ENCODE data around the gene RET. TPM values are rescaled to one million over a fixed set of nuclear protein-coding genes. Genes with fewer than 3 reads are reported as not detected.

RET gene
- total RNA-seq, 1 donor from 2014 or later: 1.1 TPM

GRCh38 chr10:43170491-43170890, 93.6 kb downstream of the RET start:
- no peak overlapping the region for H3K9ac ChIP-seq (ENCODE audit: low read length)
- no peak overlapping the region for H3K4me3 ChIP-seq (ENCODE audit: insufficient read depth, low read depth, low read length)
- H3K27ac ChIP-seq (ENCODE audit: low read depth, low read length): no peak overlapping the region
- TF ChIP-seq, protein P1, sequence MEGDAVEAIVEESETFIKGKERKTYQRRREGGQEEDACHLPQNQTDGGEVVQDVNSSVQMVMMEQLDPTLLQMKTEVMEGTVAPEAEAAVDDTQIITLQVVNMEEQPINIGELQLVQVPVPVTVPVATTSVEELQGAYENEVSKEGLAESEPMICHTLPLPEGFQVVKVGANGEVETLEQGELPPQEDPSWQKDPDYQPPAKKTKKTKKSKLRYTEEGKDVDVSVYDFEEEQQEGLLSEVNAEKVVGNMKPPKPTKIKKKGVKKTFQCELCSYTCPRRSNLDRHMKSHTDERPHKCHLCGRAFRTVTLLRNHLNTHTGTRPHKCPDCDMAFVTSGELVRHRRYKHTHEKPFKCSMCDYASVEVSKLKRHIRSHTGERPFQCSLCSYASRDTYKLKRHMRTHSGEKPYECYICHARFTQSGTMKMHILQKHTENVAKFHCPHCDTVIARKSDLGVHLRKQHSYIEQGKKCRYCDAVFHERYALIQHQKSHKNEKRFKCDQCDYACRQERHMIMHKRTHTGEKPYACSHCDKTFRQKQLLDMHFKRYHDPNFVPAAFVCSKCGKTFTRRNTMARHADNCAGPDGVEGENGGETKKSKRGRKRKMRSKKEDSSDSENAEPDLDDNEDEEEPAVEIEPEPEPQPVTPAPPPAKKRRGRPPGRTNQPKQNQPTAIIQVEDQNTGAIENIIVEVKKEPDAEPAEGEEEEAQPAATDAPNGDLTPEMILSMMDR (IDR thresholded peaks at IDR 0.05; ENCODE audit: insufficient read depth, low read depth, low read length): peak; percentile 14
- TF ChIP-seq EZH2 (IDR thresholded peaks at IDR 0.05; ENCODE audit: insufficient read depth, low read length): no peak
- H3K4me1 ChIP-seq (ENCODE audit: insufficient read depth, low read length): no peaks in the 10 kb centered on the region
- Mint-ChIP-seq H3K27ac (ENCODE audit: unreplicated experiment) (peak overlapping the region; percentile 35), H3K36me3 (ENCODE audit: low read depth, unreplicated experiment) (peaks cover 10% of the 10 kb centered on the region), H3K9me3 (ENCODE audit: unreplicated experiment) (no peaks in the 10 kb centered on the region), H3K27me3 (ENCODE audit: low read depth, unreplicated experiment) (no peaks in the 10 kb centered on the region), H3K4me3 (ENCODE audit: unreplicated experiment) (no peak overlapping the region), H3K4me1 (ENCODE audit: low read depth, unreplicated experiment) (peaks cover 27% of the 10 kb centered on the region)
- DNase-seq (ENCODE audit: low read depth): no peak
- H2AFZ ChIP-seq (ENCODE audit: low read depth, low read length): no peak overlapping the region
- H3K4me2 ChIP-seq (ENCODE audit: low read length): no peak overlapping the region
- H3K9me3 ChIP-seq (ENCODE audit: insufficient read depth, low read depth, low read length): no peaks in the 10 kb centered on the region
- FAIRE-seq: no peak
- H4K20me1 ChIP-seq (ENCODE audit: insufficient read depth, low read length): peaks cover 4% of the 10 kb centered on the region
- peaks cover 2% of the 10 kb centered on the region for H3K36me3 ChIP-seq (ENCODE audit: insufficient read depth, low read length)
- peaks cover 5% of the 10 kb centered on the region for H3K79me2 ChIP-seq (ENCODE audit: insufficient read depth, low read length)
- no peaks in the 10 kb centered on the region for H3K27me3 ChIP-seq (ENCODE audit: insufficient read depth, low read length)

GRCh38 chr10:43172645-43173044, 95.8 kb downstream of the RET start:
- Histone ChIP-seq H3K4me1 (ENCODE audit: insufficient read depth, low read length) (no peaks in the 10 kb centered on the region), H3K27ac (ENCODE audit: low read depth, low read length) (no peak overlapping the region), H3K36me3 (ENCODE audit: insufficient read depth, low read length) (peaks cover 11% of the 10 kb centered on the region), H3K9me3 (ENCODE audit: insufficient read depth, low read depth, low read length) (no peaks in the 10 kb centered on the region), H3K9ac (ENCODE audit: low read length) (no peak overlapping the region), H3K27me3 (ENCODE audit: insufficient read depth, low read length) (no peaks in the 10 kb centered on the region), H3K4me2 (ENCODE audit: low read length) (no peak overlapping the region), H2AFZ (ENCODE audit: low read depth, low read length) (no peak overlapping the region), H4K20me1 (ENCODE audit: insufficient read depth, low read length) (peaks cover 4% of the 10 kb centered on the region), H3K79me2 (ENCODE audit: insufficient read depth, low read length) (peaks cover 5% of the 10 kb centered on the region), H3K4me3 (ENCODE audit: insufficient read depth, low read depth, low read length) (no peak overlapping the region)
- peaks cover 16% of the 10 kb centered on the region for H3K36me3 Mint-ChIP-seq (ENCODE audit: low read depth, unreplicated experiment)
- TF ChIP-seq EZH2 (IDR thresholded peaks at IDR 0.05; ENCODE audit: insufficient read depth, low read length): no peak
- TF ChIP-seq, protein P1 (IDR thresholded peaks at IDR 0.05; ENCODE audit: insufficient read depth, low read depth, low read length): no peak
- DNase-seq (ENCODE audit: low read depth) (no peak), FAIRE-seq (no peak)
- H3K27ac Mint-ChIP-seq (ENCODE audit: unreplicated experiment): peak overlapping the region; percentile 94
- no peak overlapping the region for H3K4me3 Mint-ChIP-seq (ENCODE audit: unreplicated experiment)
- H3K4me1 Mint-ChIP-seq (ENCODE audit: low read depth, unreplicated experiment): peaks cover 27% of the 10 kb centered on the region
- no peaks in the 10 kb centered on the region for H3K27me3 Mint-ChIP-seq (ENCODE audit: low read depth, unreplicated experiment)
- no peaks in the 10 kb centered on the region for H3K9me3 Mint-ChIP-seq (ENCODE audit: unreplicated experiment)

- H3K27me3 ChIP-seq (ENCODE audit: insufficient read depth, low read length): no peaks in the 10 kb centered on the region
- peaks cover 5% of the 10 kb centered on the region for H3K79me2 ChIP-seq (ENCODE audit: insufficient read depth, low read length)
- no peaks in the 10 kb centered on the region for H3K27me3 Mint-ChIP-seq (ENCODE audit: low read depth, unreplicated experiment)
- DNase-seq (ENCODE audit: low read depth) (no peak), FAIRE-seq (no peak)
- H3K4me3 ChIP-seq (ENCODE audit: insufficient read depth, low read depth, low read length): no peak overlapping the region
- no peaks in the 10 kb centered on the region for H3K9me3 Mint-ChIP-seq (ENCODE audit: unreplicated experiment)
- no peak overlapping the region for H3K4me2 ChIP-seq (ENCODE audit: low read length)
- no peak overlapping the region for H3K9ac ChIP-seq (ENCODE audit: low read length)
- H3K36me3 Mint-ChIP-seq (ENCODE audit: low read depth, unreplicated experiment): peaks cover 18% of the 10 kb centered on the region
- H3K4me3 Mint-ChIP-seq (ENCODE audit: unreplicated experiment): no peak overlapping the region
- H3K9me3 ChIP-seq (ENCODE audit: insufficient read depth, low read depth, low read length): no peaks in the 10 kb centered on the region
- no peak overlapping the region for H3K27ac ChIP-seq (ENCODE audit: low read depth, low read length)
- H3K27ac Mint-ChIP-seq (ENCODE audit: unreplicated experiment): no peak overlapping the region
- H2AFZ ChIP-seq (ENCODE audit: low read depth, low read length): no peak overlapping the region
- no peak for TF ChIP-seq EZH2 (IDR thresholded peaks at IDR 0.05; ENCODE audit: insufficient read depth, low read length)
- peaks cover 14% of the 10 kb centered on the region for H3K36me3 ChIP-seq (ENCODE audit: insufficient read depth, low read length)
- peaks cover 4% of the 10 kb centered on the region for H4K20me1 ChIP-seq (ENCODE audit: insufficient read depth, low read length)
- H3K4me1 ChIP-seq (ENCODE audit: insufficient read depth, low read length): no peaks in the 10 kb centered on the region
- H3K4me1 Mint-ChIP-seq (ENCODE audit: low read depth, unreplicated experiment): peaks cover 27% of the 10 kb centered on the region
Observed at GRCh38 chr10:43173120-43173519, 96.3 kb downstream of the RET start.
